Measurements from ENCODE around the gene PPP1R14D.
"Not testable (repeated sequence)": the region's sequence is repeated elsewhere in the genome, so short reads cannot be mapped to it uniquely, and the experiment has no call there.

PPP1R14D gene, protein sequence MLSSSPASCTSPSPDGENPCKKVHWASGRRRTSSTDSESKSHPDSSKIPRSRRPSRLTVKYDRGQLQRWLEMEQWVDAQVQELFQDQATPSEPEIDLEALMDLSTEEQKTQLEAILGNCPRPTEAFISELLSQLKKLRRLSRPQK

DNA sequence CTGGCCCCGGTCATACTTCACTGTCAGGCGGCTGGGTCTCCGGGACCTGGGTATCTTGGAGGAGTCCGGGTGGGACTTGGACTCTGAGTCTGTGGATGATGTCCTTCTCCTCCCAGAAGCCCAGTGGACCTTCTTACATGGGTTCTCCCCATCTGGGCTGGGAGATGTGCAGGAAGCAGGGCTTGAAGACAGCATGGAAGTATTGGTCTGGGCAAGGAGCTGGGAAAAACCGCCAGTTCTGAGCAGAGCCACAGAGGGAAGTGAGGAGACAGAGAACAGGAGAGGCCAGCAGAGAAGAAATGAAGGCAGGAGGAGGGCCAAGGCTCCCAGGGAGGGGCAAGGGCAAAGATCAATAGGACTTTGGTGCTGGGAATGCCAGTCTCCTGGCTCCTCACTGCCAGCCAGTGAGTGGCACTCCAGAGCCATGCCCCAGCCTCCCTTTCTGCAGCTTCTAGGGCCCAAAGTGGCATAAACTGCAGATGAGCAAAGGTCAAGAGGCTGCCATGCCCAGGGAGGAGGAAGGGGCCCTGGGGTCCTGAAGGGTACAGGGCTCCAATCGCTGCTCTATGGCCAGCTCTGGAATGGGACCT is at the start of gene PPP1R14D:
Gene PPP1R14D (minus strand): TSS at position 262 of the 590 bp plus-strand sequence. CDS start 67 bp downstream, at position 195.
- Mint-ChIP-seq H3K27ac (no peak within 1 kb of the TSS), H3K36me3 (peaks cover 5% of the 10 kb centered on the region), H3K4me3 (no peak within 1 kb of the TSS)

GRCh38 chr15:40877694-40878093 is 49.2 kb upstream of the PPP1R14D start:
- Mint-ChIP-seq H3K9me3 (no peaks in the 10 kb centered on the region), H3K27ac (no peak overlapping the region), H3K36me3 (no peaks in the 10 kb centered on the region), H3K4me1 (peaks cover 6% of the 10 kb centered on the region), H3K4me3 (no peak overlapping the region), H3K27me3 (peaks cover 2% of the 10 kb centered on the region)
- no peak for ATAC-seq (ENCODE audit: low read depth)
- DNase-seq (ENCODE audit: low spot score in 2 of 2), result no peak

More for the DNA sequence above, at the start of gene PPP1R14D:
- peaks cover 2% of the 10 kb centered on the region for H3K9me3 Mint-ChIP-seq
- ATAC-seq (ENCODE audit: low read depth) (no peak), DNase-seq (ENCODE audit: low spot score in 2 of 2) (no peak)
- H3K4me1 Mint-ChIP-seq, result no peaks in the 10 kb centered on the region
- no peaks in the 10 kb centered on the region for H3K27me3 Mint-ChIP-seq

DNA sequence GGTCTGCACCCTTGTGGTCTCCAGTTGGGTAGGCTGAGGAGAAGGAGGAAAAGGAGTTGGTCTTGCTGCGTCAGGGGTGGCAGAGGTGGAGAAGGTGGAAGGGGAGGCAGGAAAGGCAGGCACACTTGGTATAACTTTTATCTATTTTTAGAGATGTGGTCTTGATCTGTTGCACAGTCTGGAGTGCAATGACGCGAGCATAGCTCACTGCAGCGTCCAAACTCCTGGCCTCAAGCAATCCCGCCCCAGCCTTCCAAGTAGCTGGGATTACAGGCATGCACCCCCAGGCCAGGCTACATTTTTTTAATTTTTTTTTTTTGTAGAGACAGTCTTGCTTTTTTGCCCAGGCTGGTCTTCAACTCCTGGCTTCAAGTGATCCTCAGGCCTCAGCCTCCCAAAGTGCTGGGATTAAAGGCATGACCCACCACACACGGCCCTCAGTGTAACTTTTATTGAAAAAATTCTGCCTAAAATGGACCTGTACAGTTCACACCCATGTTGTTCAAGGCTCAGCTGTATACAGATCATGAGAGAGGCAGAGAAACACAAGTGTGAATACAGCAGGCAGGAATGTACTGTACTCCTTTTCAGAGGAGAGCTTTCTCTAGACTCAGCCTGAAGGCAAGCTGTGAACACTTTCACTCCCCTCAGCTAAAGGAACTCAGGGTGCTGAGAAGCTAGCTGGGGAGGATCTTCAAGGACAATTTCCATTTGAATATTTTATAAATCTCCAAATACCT is 47.7 kb upstream of the PPP1R14D start:
- Mint-ChIP-seq H3K9me3 (no peaks in the 10 kb centered on the region), H3K27ac (no peak overlapping the region), H3K4me1 (peaks cover 13% of the 10 kb centered on the region), H3K36me3 (no peaks in the 10 kb centered on the region), H3K27me3 (peaks cover 2% of the 10 kb centered on the region), H3K4me3 (no peak overlapping the region)
- ATAC-seq (ENCODE audit: low read depth), result no peak
- no peak for DNase-seq (ENCODE audit: low spot score in 2 of 2)

DNA sequence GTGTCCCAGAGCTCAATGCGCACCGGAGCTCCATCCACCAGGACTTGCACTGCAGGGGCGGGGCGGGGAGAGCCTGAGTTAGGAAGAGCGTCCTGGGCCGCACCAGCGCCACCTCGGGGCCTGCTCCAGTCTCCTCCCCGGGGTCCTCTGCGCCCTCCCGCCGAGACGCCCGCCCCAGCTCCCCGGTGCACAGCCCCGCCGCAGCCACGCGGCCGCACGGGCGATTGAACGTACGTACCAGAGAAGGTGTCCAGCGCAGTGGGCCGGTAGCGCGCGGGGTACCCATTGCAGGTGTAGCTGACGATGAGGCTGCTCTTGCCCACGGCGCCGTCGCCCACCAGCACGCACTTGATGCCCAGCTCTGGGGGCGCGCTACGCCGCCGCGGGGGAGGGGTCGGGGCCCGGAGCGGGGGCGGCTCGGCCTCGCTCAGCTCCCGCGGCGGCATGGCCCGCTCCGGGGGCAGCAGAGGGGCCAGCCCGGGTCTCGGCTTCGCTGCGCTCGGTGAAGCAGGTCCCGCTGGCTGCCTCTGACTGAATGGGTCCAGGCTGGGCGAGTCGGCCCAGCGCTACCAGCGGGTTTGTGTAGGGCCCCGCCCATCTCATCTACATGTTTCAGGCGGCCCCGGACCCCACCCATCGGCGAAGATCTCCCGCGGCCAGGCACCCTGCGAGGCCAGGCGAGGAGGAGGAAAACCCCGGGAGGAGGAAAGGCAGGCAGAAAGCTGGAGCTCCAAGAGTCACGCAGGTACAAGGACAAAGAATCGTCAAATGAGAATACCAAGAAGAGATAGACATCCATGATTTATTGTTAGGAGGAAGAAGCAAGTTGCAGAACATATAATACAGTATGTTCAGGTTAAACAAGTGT is 45.4 kb upstream of the PPP1R14D start, which contains the start of gene RHOV:
Gene RHOV (minus strand): TSS at position 541 of the 868 bp plus-strand sequence. CDS start 95 bp downstream, at position 446.
- Mint-ChIP-seq H3K9me3 (no peaks in the 10 kb centered on the region), H3K36me3 (no peaks in the 10 kb centered on the region), H3K4me1 (peaks cover 13% of the 10 kb centered on the region), H3K27me3 (peaks cover 2% of the 10 kb centered on the region), H3K27ac (no peak within 1 kb of the TSS), H3K4me3 (peak within 1 kb of the TSS; percentile 87)
- DNase-seq (ENCODE audit: low spot score in 2 of 2), result peak; percentile 34 to 49
- ATAC-seq (ENCODE audit: low read depth), result peak; percentile 87

- no peak overlapping the region for H3K27ac Mint-ChIP-seq
- ATAC-seq (ENCODE audit: low read depth) (no peak), DNase-seq (ENCODE audit: low spot score in 2 of 2) (no peak)
- H3K4me3 Mint-ChIP-seq, result peak overlapping the region; percentile 87
- no peaks in the 10 kb centered on the region for H3K36me3 Mint-ChIP-seq
- H3K9me3 Mint-ChIP-seq, result no peaks in the 10 kb centered on the region
- peaks cover 2% of the 10 kb centered on the region for H3K27me3 Mint-ChIP-seq
- peaks cover 13% of the 10 kb centered on the region for H3K4me1 Mint-ChIP-seq
Measured at GRCh38 chr15:40872791-40873693, 44.5 kb upstream of the PPP1R14D start.

- H3K4me3 Mint-ChIP-seq, result no peak overlapping the region
- DNase-seq (ENCODE audit: low spot score in 2 of 2) (no peak), ATAC-seq (ENCODE audit: low read depth) (no peak)
- H3K27me3 Mint-ChIP-seq, result peaks cover 2% of the 10 kb centered on the region
- no peaks in the 10 kb centered on the region for H3K9me3 Mint-ChIP-seq
- peaks cover 13% of the 10 kb centered on the region for H3K4me1 Mint-ChIP-seq
- no peaks in the 10 kb centered on the region for H3K36me3 Mint-ChIP-seq
- H3K27ac Mint-ChIP-seq, result no peak overlapping the region
Measured at GRCh38 chr15:40871749-40872617, 43.5 kb upstream of the PPP1R14D start.

DNA sequence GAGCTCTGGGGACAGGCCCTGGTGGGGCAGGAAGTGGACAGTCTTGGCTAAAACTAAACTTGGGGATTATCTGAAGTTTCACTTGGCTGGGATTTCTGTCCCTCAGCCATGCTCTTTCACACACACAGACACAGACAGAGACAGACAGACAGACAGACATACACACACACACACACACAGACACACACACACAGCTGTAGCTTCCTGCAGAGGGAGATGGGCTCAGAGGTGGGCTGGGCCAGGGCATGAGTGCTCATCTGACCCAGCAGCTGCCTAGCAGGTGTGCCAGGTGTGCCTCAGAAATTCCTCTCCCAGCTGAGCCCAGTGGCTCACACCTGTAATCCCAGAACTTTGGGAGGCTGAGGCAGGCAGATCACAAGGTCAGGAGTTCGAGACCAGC is 42.2 kb upstream of the PPP1R14D start:
- DNase-seq (ENCODE audit: low spot score in 2 of 2), result no peak

DNA sequence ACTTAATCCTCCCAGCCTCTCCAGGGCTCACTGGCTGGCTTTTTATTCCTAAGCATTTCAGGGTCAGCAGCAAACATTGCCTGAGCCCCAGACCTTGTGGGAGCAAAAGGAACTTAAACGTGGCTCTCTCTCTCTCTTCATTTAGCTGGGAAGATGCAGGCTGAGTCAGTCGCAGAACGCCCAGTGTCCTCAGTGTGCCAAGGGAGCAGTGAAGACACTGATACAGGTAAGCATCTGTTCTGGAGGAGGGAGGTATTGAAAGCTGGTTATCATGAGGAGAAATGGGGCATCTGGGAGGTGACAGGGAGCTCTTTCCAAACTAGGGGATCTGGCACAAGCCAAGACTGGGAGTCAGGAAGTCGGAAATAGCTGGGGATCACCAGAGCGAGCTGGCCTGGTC is 41.2 kb upstream of the PPP1R14D start:
- peaks cover 13% of the 10 kb centered on the region for H3K4me1 Mint-ChIP-seq
- H3K36me3 Mint-ChIP-seq, result no peaks in the 10 kb centered on the region
- no peaks in the 10 kb centered on the region for H3K27me3 Mint-ChIP-seq
- DNase-seq (ENCODE audit: low spot score in 2 of 2) (no peak), ATAC-seq (ENCODE audit: low read depth) (no peak)
- H3K4me3 Mint-ChIP-seq, result no peak overlapping the region
- H3K9me3 Mint-ChIP-seq, result no peaks in the 10 kb centered on the region
- H3K27ac Mint-ChIP-seq, result no peak overlapping the region

More for the DNA sequence above, 42.2 kb upstream of the PPP1R14D start:
- ATAC-seq (ENCODE audit: low read depth), result no peak
- Mint-ChIP-seq H3K9me3 (no peaks in the 10 kb centered on the region), H3K27me3 (peaks cover under 1% of the 10 kb centered on the region), H3K4me1 (peaks cover 13% of the 10 kb centered on the region), H3K27ac (no peak overlapping the region), H3K4me3 (no peak overlapping the region), H3K36me3 (no peaks in the 10 kb centered on the region)

DNA sequence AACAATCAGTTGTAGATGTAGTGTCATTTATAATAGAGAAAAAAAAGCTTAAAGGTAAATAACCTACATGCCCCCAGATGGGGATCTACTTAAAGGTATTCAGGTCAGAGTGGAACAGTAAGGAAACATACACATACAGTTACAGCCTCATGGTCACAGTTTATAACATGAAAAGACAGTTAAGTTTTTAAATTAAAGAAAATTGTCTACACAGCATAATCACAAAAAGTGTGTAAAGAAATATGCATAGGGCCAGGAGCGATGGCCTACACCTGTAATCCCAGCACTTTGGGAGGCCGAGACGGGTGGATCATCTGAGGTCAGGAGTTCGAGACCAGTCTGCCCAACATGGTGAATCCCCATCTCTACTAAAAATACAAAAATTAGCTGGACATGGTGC is 38.7 kb upstream of the PPP1R14D start:
- Mint-ChIP-seq H3K36me3 (no peaks in the 10 kb centered on the region), H3K4me1 (peaks cover 4% of the 10 kb centered on the region), H3K4me3 (no peak overlapping the region), H3K27me3 (no peaks in the 10 kb centered on the region), H3K27ac (no peak overlapping the region), H3K9me3 (no peaks in the 10 kb centered on the region)
- DNase-seq (ENCODE audit: low spot score in 2 of 2) (no peak), ATAC-seq (ENCODE audit: low read depth) (no peak)

DNA sequence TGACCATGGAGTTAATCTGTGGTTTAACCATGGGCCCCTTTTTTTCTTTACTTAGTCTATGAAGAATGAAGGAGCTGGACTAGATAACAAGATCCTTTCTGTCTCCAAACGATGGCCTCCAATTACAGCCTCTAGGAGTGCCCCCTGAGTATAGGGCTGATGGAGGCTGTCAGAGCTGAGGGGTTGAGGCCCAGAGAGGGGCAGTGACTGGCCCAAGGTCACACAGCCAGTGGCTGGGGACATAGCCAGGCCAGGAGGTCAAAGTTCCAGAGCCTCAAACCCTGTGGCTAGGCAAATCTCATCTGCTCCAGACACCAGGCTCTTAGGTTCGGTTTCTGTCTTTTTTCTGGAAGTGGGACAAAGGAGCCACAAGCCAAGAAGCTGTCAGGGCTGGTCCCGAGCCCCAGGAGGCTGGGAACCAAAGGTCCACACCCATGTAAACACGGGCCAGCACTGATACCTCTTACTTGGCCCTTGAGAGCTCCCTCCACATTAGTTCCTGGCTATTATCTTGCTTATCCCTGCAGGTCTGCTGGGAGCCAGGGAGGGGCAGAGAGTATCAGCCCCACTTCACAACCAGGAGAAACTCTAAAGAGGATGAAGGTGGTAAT is 35.3 kb upstream of the PPP1R14D start:
- no peak for DNase-seq (ENCODE audit: low spot score in 2 of 2)
- Mint-ChIP-seq H3K4me3 (no peak overlapping the region), H3K36me3 (no peaks in the 10 kb centered on the region), H3K27me3 (no peaks in the 10 kb centered on the region), H3K4me1 (peaks cover 9% of the 10 kb centered on the region), H3K9me3 (no peaks in the 10 kb centered on the region), H3K27ac (no peak overlapping the region)
- ATAC-seq (ENCODE audit: low read depth), result no peak

GRCh38 chr15:40861147-40861546 is 32.6 kb upstream of the PPP1R14D start:
- not testable (repeated sequence) for H3K36me3 Mint-ChIP-seq; H3K4me3 Mint-ChIP-seq; H3K27ac Mint-ChIP-seq; H3K27me3 Mint-ChIP-seq; ATAC-seq (ENCODE audit: low read depth); DNase-seq (ENCODE audit: low spot score in 2 of 2); H3K9me3 Mint-ChIP-seq
- H3K4me1 Mint-ChIP-seq, result peaks cover 11% of the 10 kb centered on the region

DNA sequence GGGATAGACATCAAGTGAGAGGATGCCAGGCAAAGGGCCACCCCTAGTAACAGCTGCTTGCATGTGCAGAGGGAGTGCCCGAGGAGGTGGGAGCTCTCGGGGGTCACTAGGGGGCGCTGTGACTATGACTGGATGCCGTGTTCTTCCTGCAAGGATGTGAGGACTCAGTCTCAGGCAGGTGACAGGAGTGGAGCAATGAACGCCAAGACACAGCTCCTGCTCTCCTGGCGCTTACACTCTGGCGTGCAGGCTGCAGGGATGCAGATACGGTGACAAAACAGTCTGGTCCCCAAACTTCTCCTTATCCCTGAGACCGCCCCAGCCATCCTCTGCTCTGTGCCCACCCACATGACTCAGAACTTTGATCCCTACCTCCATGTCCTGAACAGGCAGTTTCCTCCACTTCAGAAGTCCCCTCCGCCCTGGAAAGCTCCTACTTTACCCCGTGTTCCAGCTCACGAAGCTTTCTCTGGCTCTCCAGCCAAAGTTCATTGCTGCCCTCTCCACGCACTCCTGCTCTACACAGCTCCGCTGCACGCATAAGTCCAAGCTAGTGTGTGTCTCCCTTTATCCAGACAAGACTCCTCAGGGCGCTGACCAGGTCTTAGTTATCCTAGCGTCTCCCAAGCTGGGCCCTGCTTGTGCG is 30.8 kb upstream of the PPP1R14D start:
- ATAC-seq (ENCODE audit: low read depth) (peak; percentile 78), DNase-seq (ENCODE audit: low spot score in 2 of 2) (peak; percentile 76 to 78)
- Mint-ChIP-seq H3K27me3 (no peaks in the 10 kb centered on the region), H3K36me3 (peaks cover 5% of the 10 kb centered on the region), H3K4me1 (peaks cover 11% of the 10 kb centered on the region), H3K27ac (no peak overlapping the region), H3K9me3 (no peaks in the 10 kb centered on the region), H3K4me3 (no peak overlapping the region)
